Keratinocyte (primary cell): Measurements from ENCODE around the gene RABGAP1. TPM values are rescaled to one million over a fixed set of nuclear protein-coding genes. Genes with fewer than 3 reads are reported as not detected.

ENCODE experiments used
- DNase-seq: peaks from one replicate; pipeline ENCODE4 v3.0.0-alpha.2; 2011; ENCODE audit warnings: low read depth, missing footprints, low spot score
- FAIRE-seq: peaks from 2 replicates; lab custom pipeline; 2011; peaks lifted over from hg19 to GRCh38; lab: Jason Lieb, UNC
- H2AFZ ChIP-seq: 2 replicates; pipeline ENCODE4 v1.6.0; 2012; ENCODE audit warnings: low read length, control low read depth, inconsistent platforms; ENCODE audit not compliant: control insufficient read depth
- H3K27ac ChIP-seq: 2 replicates; pipeline ENCODE4 v1.5.1; 2011; ENCODE audit warnings: low read length; ENCODE audit not compliant: control insufficient read depth, insufficient read depth
- H3K27me3 ChIP-seq: 3 replicates; pipeline ENCODE4 v1.6.0; 2011; ENCODE audit warnings: low read length; ENCODE audit not compliant: control insufficient read depth, insufficient read depth; ENCODE audit errors: extremely low read depth
- H3K36me3 ChIP-seq, 2 experiments: 2 replicates in 1 of 2; 3 replicates in 1 of 2; pipeline ENCODE4 v1.5.1; 2011; ENCODE audit warnings: low read length in 2 of 2, mild to moderate bottlenecking in 1 of 2; ENCODE audit not compliant: control insufficient read depth in 2 of 2, insufficient read depth in 2 of 2; ENCODE audit errors: extremely low read depth in 1 of 2
- H3K4me1 ChIP-seq: 3 replicates; pipeline ENCODE4 v1.5.1; 2011; ENCODE audit warnings: low read length; ENCODE audit not compliant: control insufficient read depth, insufficient read depth; ENCODE audit errors: extremely low read depth
- H3K4me2 ChIP-seq: 3 replicates; pipeline ENCODE4 v1.6.0; 2011; ENCODE audit warnings: low read depth, low read length; ENCODE audit not compliant: control insufficient read depth, insufficient read depth; ENCODE audit errors: extremely low read depth
- H3K4me3 ChIP-seq, 3 experiments: fragments of 200-600 bp in 1 of 3; sonication (generic) in 1 of 3; 2 replicates in 2 of 3; 3 replicates in 1 of 3; pipeline ENCODE4 v1.5.1; 2011 to 2016; ENCODE audit warnings: low read length in 3 of 3, mild to moderate bottlenecking in 3 of 3, control low read depth in 2 of 3, inconsistent platforms in 1 of 3, low read depth in 1 of 3, mixed read lengths in 1 of 3, mixed run types in 1 of 3, moderate library complexity in 1 of 3; ENCODE audit not compliant: control insufficient read depth in 2 of 3, insufficient read depth in 2 of 3; ENCODE audit errors: extremely low read depth in 1 of 3
- H3K79me2 ChIP-seq: 2 replicates; pipeline ENCODE4 v1.6.0; 2012; ENCODE audit warnings: low read length; ENCODE audit not compliant: control insufficient read depth, insufficient read depth
- H3K9ac ChIP-seq: 3 replicates; pipeline ENCODE4 v1.6.0; 2011; ENCODE audit warnings: low read length; ENCODE audit not compliant: control insufficient read depth, insufficient read depth; ENCODE audit errors: extremely low read depth
- H3K9me1 ChIP-seq: 3 replicates; pipeline ENCODE4 v1.6.0; 2011; ENCODE audit warnings: low read length; ENCODE audit not compliant: control insufficient read depth, insufficient read depth; ENCODE audit errors: extremely low read depth
- H3K9me3 ChIP-seq: 2 replicates; pipeline ENCODE4 v1.5.1; 2012; ENCODE audit warnings: low read depth, low read length; ENCODE audit not compliant: control insufficient read depth
- H4K20me1 ChIP-seq: 3 replicates; pipeline ENCODE4 v1.6.0; 2011; ENCODE audit warnings: low read length; ENCODE audit not compliant: control insufficient read depth, insufficient read depth; ENCODE audit errors: extremely low read depth
- CTCF ChIP-seq, 3 experiments: IDR thresholded peaks in 1 of 3; conservative IDR thresholded peaks in 1 of 3; optimal IDR thresholded peaks in 1 of 3; 2 replicates in 2 of 3; 3 replicates in 1 of 3; pipeline versions ENCODE3 to v1.5.1; 2011; ENCODE audit warnings: low read length in 3 of 3, mild to moderate bottlenecking in 3 of 3, moderate library complexity in 2 of 3, control low read depth in 1 of 3, inconsistent platforms in 1 of 3; ENCODE audit not compliant: insufficient read depth in 2 of 3; ENCODE audit errors: extremely low read depth in 1 of 3
- EZH2 ChIP-seq: IDR thresholded peaks from one replicate; pipeline ENCODE4 v1.6.1; 2012; ENCODE audit warnings: inconsistent platforms, mild to moderate bottlenecking, low read length, moderate library complexity
- dilution Hi-C: fragments of 300-500 bp; cut with MboI; formaldehyde crosslinking; loops from one replicate; pipeline ENCODE4 v1.7.0; 2020; ENCODE audit warnings: low sequenced_read_pairs; ENCODE audit not compliant: extremely low pct_ligation_motif_present
- polyA plus RNA-seq, 5 experiments: library from polyadenylated mRNA; depleted of rRNA in 3 of 5; stranded (reverse) in 3 of 5; stranded (forward) in 1 of 5; unstranded in 1 of 5; fragments of >200 nt; gene quantifications; 1 replicate in 1 of 5; 2 replicates in 3 of 5; 3 replicates in 1 of 5; pipeline versions ENCODE4 v1.2.1 to v1.2.3, GENCODE V29; 2011 to 2012; ENCODE audit warnings: missing spikeins in 2 of 5, low read depth in 1 of 5, low replicate concordance in 1 of 5

RABGAP1 gene
- polyA plus RNA-seq, 1 donor (not counting 4 experiments of a cell fraction or from before 2014, with no cell fraction given): 40.6 TPM

- H3K27me3 ChIP-seq: no peaks in the 10 kb centered on the region
- no peaks in the 10 kb centered on the region for H3K4me1 ChIP-seq
- no peak overlapping the region for H3K27ac ChIP-seq
- no peak for FAIRE-seq
- no peak for DNase-seq
- H3K9me1 ChIP-seq: no peaks in the 10 kb centered on the region
- no peak overlapping the region for H3K4me3 ChIP-seq
- TF ChIP-seq EZH2: no peak
- TF ChIP-seq CTCF (optimal IDR thresholded peaks at IDR 0.05 in 1 of 3, IDR thresholded peaks at IDR 0.05 in 1 of 3, conservative IDR thresholded peaks at IDR 0.05 in 1 of 3; ENCODE audit: extremely low read depth in 1 of 3, insufficient read depth in 2 of 3, low read length in 3 of 3): no peak
- H3K79me2 ChIP-seq: no peaks in the 10 kb centered on the region
- peaks cover 4 to 12% of the 10 kb centered on the region in 2 experiments for H3K36me3 ChIP-seq
- H4K20me1 ChIP-seq: no peaks in the 10 kb centered on the region
- no peaks in the 10 kb centered on the region for H3K9me3 ChIP-seq
- dilution Hi-C loops: no loop called here
- no peak overlapping the region for H3K9ac ChIP-seq
- no peak overlapping the region for H2AFZ ChIP-seq
- H3K4me2 ChIP-seq: no peak overlapping the region
These were observed 121.7 kb downstream of the RABGAP1 start for GRCh38 chr9:123062351-123063176.

- Histone ChIP-seq H3K4me2 (no peak overlapping the region), H4K20me1 (no peaks in the 10 kb centered on the region), H3K4me1 (no peaks in the 10 kb centered on the region), H3K4me3 (no peak overlapping the region), H3K27me3 (no peaks in the 10 kb centered on the region), H2AFZ (no peak overlapping the region), H3K9ac (no peak overlapping the region), H3K27ac (no peak overlapping the region), H3K9me3 (no peaks in the 10 kb centered on the region), H3K9me1 (no peaks in the 10 kb centered on the region), H3K36me3 (peaks cover 4 to 12% of the 10 kb centered on the region in 2 experiments), H3K79me2 (no peaks in the 10 kb centered on the region)
- TF ChIP-seq EZH2 (no peak), CTCF (optimal IDR thresholded peaks at IDR 0.05 in 1 of 3, IDR thresholded peaks at IDR 0.05 in 1 of 3, conservative IDR thresholded peaks at IDR 0.05 in 1 of 3; ENCODE audit: extremely low read depth in 1 of 3, insufficient read depth in 2 of 3, low read length in 3 of 3) (no peak)
- no peak for DNase-seq
- dilution Hi-C loops: no loop called here
- FAIRE-seq: no peak
These were observed 122.4 kb downstream of the RABGAP1 start for GRCh38 chr9:123063177-123063598.
